Gastroesophageal sphincter (tissue), 3 donors: ENCODE results near the gene NCAPD2.
"Not testable (repeated sequence)": the region's sequence is repeated elsewhere in the genome, so short reads cannot be mapped to it uniquely, and the experiment has no call there.

Experiments
- EP300 ChIP-seq: sonication (generic); formaldehyde crosslinking; IDR thresholded peaks from one replicate; pipeline ENCODE4 v1.6.1; 2017; ENCODE audit warnings: antibody characterized with exemption, mild to moderate bottlenecking
- POLR2A ChIP-seq, 2 donors: fragments of 450-650 bp; IDR thresholded peaks; one replicate each; pipeline ENCODE4 v1.6.1; 2017; ENCODE audit warnings: antibody characterized with exemption in 2 of 2, mild to moderate bottlenecking in 2 of 2, moderate library complexity in 1 of 2
- POLR2AphosphoS5 ChIP-seq: sonication (generic); formaldehyde crosslinking; IDR thresholded peaks from one replicate; pipeline ENCODE4 v1.6.1; 2017; ENCODE audit warnings: antibody characterized with exemption
- TF ChIP-seq, protein P1 (sequence below), 4 experiments: fragments of 200-600 bp in 2 of 4; fragments of 450-650 bp in 2 of 4; sonication (generic) in 1 of 4; IDR thresholded peaks; one replicate each; pipeline ENCODE4 v1.5.1; 2017 to 2019; ENCODE audit warnings: antibody characterized with exemption in 4 of 4, mild to moderate bottlenecking in 2 of 4, moderate library complexity in 2 of 4

DNA sequence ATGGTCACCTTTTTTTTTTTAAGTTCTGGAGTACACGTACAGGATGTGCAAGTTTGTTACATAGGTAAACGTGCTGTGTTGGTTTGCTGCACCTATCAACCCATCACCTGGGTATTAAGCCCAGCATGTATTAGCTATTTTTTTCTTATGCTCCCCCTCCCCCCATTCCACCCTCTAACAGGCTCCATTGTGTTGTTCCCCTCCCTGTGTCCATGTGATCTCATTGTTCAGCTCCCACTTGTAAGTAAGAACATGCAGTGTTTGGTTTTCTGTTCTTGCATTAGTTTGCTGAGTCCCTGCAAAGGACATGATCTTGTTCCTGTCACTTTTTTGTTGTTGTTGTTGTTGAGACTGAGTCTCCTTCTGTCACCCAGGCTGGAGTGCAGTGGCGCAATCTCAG, 3.4 kb downstream of the NCAPD2 start:
- TF ChIP-seq POLR2A (IDR thresholded peaks at IDR 0.05); EP300; POLR2AphosphoS5: not testable (repeated sequence)
- TF ChIP-seq, protein P1, sequence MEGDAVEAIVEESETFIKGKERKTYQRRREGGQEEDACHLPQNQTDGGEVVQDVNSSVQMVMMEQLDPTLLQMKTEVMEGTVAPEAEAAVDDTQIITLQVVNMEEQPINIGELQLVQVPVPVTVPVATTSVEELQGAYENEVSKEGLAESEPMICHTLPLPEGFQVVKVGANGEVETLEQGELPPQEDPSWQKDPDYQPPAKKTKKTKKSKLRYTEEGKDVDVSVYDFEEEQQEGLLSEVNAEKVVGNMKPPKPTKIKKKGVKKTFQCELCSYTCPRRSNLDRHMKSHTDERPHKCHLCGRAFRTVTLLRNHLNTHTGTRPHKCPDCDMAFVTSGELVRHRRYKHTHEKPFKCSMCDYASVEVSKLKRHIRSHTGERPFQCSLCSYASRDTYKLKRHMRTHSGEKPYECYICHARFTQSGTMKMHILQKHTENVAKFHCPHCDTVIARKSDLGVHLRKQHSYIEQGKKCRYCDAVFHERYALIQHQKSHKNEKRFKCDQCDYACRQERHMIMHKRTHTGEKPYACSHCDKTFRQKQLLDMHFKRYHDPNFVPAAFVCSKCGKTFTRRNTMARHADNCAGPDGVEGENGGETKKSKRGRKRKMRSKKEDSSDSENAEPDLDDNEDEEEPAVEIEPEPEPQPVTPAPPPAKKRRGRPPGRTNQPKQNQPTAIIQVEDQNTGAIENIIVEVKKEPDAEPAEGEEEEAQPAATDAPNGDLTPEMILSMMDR (IDR thresholded peaks at IDR 0.05) = not testable (repeated sequence)
